Left cardiac atrium (tissue), 4 donors: ENCODE data around the gene SLC16A3. TPM values are rescaled to one million over a fixed set of nuclear protein-coding genes. Genes with fewer than 3 reads are reported as not detected.
"Not testable (repeated sequence)": the region's sequence is repeated elsewhere in the genome, so short reads cannot be mapped to it uniquely, and the experiment has no call there.

ENCODE experiments used
- ATAC-seq, 2 donors: fragments of 200-7000 bp; cut with Tn5 transposase; one replicate each; pipeline ENCODE4 v1.9.1; 2020; ENCODE audit warnings: mild to moderate bottlenecking in 2 of 2, moderate library complexity in 2 of 2
- DNase-seq: peaks from one replicate; pipeline ENCODE4 v3.0.0-alpha.2; 2020
- intact Hi-C, 2 donors: fragments of 100-400 bp; cut with DNase I; formaldehyde crosslinking; loops; one replicate each; pipeline versions ENCODE4 v1.14.1 to v1.15.1; 2022 to 2023
- long read RNA-seq: library from polyadenylated mRNA; unstranded; transcript quantifications from one replicate; pipeline ENCODE4 v2.0.0, GENCODE V29; 2021
- total RNA-seq, 2 donors: library from RNA; stranded (reverse); fragmentation: NEBNext Ultra II Directional; extraction: Animal tissue kit (Norgen Biotek cat#: 25700); gene quantifications; one replicate each; pipeline ENCODE4 v1.2.1, GENCODE V29; 2021
- donor health status: DM: no; HTN: yes; CAD: no.
- donor health status: DM: no; HTN: yes; CAD: no; lungs with severe emphysema.
- donor health status: DM: yes; HTN: yes; CAD: no.
- donor health status: Dilated cardiomyopathy.

Gene SLC16A3
- 10 to 100 TPM; 18.4 to 35.7 TPM for total RNA-seq
- long read RNA-seq, partial matches to known transcripts: 0 of 6 reads
- long read RNA-seq, other reads (novel, unspliced or antisense): 5 of 6 reads

DNA sequence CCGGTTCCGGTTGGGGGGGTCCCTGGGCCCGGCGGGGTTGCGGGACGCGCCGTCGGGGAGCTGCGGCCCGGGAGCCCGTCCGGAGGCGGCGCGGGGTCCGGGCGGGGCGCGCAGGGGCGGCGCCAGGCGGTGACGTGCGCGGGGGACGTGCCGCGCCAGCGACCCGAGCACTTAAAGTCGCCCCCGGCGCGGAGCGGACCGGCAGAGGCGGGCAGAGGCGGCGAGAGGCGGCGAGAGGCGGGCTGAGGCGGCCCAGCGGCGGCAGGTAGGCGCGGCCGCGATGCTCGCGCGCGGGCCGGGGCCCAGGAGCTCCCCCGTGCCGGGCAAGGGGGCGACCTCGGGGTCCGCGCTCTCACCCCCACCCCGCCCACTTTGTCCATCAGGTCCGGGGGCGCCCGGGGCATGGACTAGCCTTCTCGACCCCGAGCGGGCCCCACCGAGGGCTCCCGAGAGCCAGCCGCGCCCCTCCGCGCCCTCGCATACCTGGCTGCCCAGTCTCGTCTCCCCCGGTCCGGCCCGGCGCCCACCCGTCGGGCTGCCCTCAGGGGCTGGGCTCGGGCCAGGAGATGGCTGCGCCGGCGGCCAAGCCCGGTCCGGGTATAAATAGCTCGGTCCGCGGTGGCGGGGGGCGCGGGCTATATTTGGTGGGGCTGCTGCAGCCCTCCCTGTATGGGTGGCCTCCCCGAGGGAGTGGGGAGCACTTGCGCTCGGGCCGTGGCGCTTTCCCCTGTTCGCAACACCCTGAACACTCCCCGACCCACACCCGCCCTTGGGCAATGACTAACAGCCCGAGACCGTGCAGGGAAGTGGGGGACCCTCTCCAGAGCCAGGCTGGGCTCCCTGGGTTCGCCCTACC is at the start of gene SLC16A3:
Gene SLC16A3 (plus strand): TSS at position 201 of the 856 bp plus-strand sequence. CDS start 6,967 bp downstream, outside the sequence.
- intact Hi-C loops: no loop called here
- peak; percentile 76 for DNase-seq
- ATAC-seq: peak; percentile 7 to 19

DNA sequence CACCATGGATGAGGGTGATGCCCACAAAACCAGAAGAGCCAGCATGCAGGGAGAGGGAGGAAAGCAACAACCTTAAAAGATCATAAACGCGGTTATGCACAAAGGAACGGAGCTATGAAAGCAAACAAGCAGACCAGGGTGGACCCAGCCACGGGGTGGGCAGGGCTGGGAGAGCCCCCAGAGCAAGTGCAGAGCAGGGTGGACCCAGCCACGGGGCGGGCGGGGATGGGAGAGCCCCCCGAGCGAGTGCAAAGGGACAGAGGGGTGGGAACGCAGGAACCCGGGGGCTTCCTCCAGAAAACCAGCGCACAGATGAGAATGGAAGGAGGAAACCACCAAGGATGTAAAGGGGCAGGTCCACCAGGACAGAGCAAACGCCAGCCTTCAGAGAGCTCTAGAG is 49.4 kb upstream of the SLC16A3 start:
- no peak for ATAC-seq
- DNase-seq: no peak
- intact Hi-C loops: no loop called here

DNA sequence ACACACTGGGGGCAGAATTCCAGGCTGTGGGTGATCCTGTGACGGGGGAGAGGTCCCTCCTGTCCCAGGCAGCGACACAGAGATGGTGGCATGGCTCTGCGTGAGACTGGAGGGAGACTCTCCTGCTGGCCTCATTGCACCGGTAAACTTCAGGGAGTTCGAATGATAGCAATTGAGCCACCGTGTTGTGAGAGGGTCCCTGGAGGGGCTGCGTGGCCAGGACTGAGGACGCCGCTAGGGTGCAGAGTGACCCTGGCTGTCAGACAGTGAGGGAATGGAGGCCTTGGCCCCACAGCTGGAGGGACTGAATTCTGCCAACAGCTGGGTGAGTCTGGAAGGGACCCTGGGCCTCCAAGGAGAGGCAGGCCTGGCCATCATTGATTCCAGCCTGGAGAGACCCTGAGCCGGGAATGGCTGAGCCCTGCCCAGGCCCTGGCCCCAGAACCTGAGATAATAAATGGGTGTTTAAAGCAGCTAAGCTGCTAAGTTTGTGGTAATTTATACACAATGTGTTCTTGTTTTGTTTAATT is 48.8 kb upstream of the SLC16A3 start:
- DNase-seq (no peak), ATAC-seq (peak in 1 of 2 donors; percentile 14)
- intact Hi-C loops: no loop called here

DNA sequence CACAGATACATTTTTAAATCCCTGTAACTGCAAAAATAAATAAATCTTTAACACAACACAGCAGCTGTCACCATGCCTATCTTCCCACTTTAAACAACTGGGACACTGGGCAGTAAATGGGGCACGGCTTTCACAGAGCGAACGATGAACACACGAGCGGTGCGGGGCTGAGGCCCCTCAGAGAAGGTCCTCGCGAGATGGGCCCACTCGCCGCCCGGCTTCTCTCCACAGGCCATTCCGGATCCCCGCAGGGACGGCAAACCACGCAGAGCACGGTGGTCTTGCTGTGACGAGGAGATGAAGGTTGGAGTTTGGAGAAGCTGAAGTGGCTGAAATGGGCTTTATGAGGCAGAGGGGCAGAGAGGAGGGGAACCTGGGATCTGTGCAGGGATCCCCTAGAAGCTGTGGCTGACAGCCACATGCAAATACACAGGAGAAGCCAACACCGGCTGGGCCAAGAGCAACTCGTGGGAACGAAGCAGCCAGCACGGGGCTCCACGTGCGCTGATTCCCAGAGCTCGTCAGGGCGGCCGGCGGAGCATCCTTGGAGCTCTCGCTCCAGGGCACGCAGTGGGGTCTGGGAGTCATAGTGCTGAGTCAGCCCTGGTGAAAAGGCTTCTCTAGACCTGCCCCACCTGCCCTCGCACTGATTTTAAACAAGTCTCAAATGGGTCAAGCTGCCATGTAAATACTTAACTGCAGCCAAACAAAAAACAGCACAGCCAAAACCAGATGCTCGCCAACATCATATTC is 47.9 kb upstream of the SLC16A3 start:
- DNase-seq (no peak), ATAC-seq (no peak)
- intact Hi-C loops: no loop called here

DNA sequence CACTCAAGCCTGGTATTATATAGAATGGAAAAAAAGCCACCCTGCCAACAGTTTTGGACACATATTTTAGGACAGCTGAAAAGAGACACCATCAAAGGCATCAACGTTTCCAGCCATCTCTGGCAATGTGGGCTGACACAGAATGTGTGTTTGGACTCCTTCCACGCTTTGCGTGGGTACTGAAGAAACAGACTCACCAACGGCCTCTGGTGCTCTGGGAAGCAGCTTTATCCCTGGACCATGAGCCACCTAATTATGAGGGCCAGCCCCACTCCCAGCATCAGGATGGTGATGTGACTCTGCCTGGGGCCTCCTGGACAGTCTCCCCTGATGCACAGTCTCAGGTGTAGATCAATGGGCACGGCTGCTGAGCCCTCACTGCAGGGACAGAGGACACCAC is 44.1 kb upstream of the SLC16A3 start:
- intact Hi-C loops: no loop called here
- DNase-seq (no peak), ATAC-seq (no peak)

DNA sequence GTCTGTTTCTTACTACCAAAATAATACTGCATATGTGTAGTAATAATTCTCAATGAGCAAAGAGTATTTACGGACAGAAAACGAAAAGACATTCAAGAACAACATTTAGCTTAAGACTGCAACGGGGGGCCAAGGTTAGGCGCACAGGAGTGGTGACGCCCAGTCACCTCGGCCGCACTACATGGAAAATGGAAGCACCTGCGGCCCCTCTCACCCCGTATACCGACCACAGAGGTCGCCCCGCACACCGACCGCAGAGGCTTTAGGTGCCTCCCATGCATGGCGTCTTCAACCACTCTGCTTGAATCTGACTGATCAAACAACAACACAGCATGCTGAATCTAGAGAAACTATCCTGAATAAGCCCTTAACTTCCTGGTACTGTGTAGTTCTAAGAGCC is 42.6 kb upstream of the SLC16A3 start:
- intact Hi-C loops: no loop called here
- DNase-seq (no peak), ATAC-seq (no peak)

DNA sequence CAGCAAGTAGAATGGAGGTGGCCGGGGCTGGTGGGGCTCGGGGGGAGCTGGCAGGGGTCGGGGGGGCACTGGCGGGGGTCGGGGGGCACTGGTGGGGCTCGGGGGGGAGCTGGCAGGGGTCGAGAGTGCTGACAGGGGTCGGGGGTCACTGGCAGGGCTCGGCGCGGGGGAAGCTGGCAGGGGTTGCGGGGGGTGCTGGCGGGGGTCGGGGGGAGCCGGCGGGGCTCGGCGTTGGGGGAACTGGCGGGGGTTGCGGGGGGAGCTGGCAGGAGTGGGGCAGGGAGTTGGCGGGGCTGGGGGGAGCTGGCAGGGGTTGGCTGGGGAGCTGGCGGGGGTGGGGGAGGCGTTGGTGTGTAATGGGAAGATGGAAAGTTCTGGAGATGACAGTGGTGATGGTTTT is 41.3 kb upstream of the SLC16A3 start:
- no peak for DNase-seq
- intact Hi-C loops: no loop called here
- no peak for ATAC-seq

DNA sequence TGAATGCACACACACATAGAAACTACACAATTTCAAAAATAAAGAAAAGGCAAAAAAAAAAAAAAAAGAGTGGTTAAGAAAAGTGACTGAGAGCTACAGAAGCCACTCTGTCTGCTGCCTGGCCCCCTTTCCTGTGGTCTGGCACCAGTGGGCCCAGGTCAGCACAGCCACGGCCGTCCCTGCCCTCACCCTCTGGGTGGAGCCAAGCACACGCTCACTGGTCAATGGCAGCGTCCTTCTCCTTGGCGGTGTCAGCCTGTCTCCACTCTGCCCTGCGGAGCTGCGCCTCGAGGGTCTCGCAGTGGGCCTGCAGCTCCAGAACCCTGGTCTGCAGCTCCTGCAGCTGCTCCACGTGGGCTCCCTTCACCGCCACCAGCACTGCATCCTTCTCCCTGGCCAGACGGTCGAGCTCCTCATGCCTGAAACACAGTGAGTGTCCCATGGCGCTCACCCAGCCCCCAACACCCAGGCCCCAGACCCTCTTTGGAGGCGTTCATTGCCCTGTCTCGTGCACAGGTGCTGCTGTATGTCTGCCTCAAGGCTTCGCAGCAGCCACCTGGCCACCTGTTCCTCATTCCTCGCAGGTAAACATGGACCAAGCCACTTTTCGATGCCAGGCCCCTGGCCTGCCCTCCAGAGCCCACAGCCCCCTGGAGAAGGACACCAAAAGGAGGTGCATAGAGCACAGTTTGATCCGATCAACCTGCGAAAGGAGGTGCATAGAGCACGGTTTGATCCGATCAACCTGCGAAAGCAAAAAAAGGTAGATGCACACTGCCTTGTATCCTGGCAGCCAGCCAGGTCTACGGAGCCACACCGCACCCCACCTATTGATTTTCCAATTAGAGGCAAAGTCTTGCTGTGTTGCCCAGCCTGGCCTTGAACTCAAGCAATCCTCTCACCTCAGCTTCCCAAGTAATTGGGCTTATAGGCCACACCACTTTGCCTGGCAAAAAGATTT is 40.6 kb upstream of the SLC16A3 start:
- DNase-seq: no peak
- ATAC-seq: no peak
- intact Hi-C loops: no loop called here

DNA sequence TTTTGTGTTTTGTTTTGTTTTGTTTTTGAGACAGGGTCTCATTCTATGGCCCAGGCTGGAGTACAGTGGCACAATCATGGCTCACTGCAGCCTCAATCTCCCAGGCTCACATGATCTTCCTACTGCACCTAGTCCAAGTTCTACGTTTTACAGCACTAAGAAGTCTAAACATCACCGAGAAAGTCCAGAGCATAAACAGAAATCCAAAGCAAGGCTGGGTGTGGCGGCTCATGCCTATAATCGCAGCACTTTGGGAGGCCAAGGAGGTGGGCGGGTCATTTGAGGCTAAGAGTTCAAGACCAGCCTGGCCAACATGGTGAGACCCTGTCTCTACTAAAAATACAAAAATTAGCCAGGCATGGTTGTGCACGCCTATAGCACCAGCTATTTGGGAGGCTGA is 35.8 kb upstream of the SLC16A3 start:
- intact Hi-C loops, DNase-seq, ATAC-seq: not testable (repeated sequence)

DNA sequence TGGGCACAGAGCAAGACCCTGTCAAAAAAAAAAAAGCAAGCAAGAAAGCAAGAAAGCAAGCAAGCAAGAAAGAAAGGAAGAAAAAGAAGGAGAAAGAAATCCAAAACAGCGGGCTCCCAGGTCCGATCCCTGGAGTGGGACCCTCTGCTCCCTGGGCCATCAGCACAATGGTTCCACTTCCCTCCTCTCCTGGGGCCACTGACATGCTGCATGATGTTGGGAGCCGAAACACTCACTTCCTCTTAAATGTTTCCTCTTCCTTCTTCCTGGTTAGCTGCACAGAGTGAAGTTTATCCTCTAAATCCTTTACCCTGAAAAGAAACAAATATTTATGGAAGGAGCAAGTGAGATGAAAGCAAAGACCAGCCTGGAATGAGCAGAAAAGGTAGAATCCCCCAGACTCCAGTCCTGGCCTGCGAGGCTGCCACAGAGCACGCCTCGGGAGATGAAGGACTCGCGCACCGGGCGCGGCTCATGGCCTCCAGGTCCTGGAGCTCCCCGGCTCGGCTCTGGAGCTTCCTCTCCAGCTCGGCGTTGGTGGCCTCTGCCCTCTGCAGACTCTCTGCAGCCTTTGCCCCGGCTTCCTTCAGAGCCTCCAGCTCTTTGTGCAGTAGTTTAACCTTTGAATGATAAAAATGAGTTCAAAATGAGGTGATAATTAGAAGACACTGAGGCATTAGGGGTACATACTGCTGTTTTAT is 35.2 kb upstream of the SLC16A3 start:
- ATAC-seq: peak in 1 of 2 donors; percentile 40
- intact Hi-C loops: no loop called here

DNA sequence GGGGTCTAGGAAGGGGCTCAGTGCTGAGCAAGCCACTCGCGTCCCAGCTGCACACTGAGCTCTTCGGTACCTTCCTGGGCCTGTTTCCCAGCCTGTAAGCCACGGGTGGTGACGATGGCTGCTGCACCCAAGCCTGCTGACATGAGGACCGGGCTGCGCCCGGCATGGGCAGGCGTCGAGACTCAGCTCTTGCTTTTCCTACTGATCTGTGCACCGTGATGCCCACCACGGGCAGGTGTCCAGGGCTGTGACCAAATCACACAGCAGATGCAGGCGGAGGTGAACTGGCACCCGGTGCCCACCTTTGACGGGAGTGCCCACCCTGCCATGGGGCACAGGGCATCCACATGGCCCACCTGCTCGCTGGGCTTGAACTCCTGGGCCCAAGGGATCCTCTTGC is 34.1 kb upstream of the SLC16A3 start:
- no peak for DNase-seq
- no peak for ATAC-seq
- intact Hi-C loops: no loop called here

More for the DNA sequence above, 35.2 kb upstream of the SLC16A3 start:
- DNase-seq: no peak

DNA sequence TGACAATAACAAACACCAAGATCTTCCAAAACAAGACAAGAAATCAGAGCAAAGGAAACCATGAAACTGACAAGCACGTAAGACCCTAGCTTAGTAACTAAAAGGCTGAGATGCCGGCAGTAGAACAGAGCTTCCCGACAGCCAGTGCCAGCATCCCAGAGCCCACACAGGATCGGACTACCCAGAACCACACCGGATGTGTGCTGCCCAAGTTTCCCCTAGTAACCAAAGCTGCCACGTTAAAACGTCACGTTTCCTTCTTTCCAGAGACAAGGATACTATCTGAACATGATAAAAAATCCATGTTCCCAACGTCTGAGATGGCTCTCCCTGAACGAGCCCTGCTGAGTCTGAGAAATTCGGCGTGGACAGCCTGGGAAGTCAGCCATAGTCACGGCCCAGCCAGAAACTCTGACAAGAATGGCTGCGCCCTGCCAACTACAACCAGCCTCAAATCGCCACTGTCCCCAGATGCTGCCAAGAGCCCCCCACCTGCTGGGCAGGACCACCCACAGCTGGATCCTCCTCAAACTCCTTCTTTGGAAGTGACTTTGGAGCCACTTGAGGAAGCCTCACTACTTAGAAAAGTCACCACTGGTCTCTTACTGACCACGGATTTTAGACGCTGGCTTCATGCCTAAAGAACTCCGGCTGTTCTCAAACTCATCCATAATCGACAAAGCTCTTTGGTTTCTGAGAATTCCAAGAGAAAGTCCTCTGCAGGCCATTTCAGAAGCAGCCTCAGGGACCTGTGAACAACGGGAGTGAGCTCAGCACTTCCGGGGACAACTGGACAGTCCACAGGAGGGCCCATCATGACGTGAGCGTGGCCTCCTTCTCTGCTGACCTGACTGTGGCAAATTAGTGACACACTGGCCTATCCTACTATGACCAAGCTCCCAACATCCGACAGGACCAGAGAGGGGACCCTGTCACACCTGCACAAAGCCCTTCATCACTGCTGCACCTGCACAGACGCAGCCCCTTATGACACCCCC is 32.9 kb upstream of the SLC16A3 start:
- ATAC-seq (peak; percentile 37 to 82), DNase-seq (no peak)
- intact Hi-C loops: no loop called here

DNA sequence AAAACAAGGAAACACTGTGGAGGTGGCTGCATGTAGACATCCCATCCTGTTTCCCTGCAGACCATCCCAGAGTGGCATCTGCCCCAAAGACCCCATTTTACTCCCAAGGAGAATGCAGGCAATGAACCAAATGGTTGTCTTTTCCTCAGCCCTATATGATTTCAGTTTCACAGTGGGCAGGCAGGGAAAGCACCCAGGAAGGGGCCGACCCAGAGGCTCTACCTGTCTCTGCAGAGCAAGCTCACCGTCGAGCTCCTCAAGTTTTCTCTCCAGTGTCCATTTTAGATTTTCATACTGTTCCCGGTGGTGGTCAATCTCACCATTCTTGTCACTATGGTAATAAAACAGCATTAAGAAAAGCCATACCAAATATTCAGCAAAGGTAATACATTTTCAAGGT is 30.8 kb upstream of the SLC16A3 start:
- intact Hi-C loops: no loop called here
- no peak for DNase-seq
- no peak for ATAC-seq

DNA sequence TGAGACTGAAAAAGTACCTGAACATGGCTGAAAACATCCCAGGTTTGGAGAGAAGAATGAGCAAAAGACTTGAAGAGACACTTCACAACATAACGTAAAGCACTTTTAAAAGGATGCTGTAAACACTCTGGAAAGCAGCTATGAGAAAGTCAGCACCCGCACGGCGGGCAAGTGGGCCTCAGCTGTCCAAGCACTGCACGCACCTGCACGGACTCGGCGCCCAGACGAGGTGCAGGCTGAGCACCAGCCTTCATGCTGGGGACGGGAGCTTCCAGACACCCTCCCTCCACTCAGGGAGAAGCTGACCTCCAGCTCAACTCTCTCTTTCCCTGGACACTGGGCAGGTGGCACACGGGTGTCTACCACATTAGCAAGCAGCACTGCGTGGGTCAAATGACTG is 29.3 kb upstream of the SLC16A3 start:
- DNase-seq (no peak), ATAC-seq (no peak)
- intact Hi-C loops: no loop called here

DNA sequence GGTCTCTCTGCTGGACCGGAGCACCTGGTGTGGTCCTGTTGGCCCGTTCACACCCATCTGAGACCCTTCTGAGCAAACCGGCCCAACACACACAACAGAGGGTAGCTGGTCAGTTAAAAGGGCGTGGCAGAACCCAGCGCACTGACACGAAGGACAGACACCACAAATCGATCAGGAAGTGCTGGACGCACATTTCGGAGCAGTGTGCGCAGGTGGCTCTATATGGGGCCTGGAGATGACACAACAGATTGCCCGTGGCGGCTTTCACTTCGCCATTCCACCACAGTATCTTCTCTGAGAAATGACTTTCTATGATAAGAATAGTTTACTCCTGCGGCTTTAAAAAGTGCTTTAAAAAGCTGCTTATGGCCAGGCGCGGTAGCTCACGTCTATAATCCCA is 28.7 kb upstream of the SLC16A3 start:
- no peak for ATAC-seq
- no peak for DNase-seq
- intact Hi-C loops: no loop called here

DNA sequence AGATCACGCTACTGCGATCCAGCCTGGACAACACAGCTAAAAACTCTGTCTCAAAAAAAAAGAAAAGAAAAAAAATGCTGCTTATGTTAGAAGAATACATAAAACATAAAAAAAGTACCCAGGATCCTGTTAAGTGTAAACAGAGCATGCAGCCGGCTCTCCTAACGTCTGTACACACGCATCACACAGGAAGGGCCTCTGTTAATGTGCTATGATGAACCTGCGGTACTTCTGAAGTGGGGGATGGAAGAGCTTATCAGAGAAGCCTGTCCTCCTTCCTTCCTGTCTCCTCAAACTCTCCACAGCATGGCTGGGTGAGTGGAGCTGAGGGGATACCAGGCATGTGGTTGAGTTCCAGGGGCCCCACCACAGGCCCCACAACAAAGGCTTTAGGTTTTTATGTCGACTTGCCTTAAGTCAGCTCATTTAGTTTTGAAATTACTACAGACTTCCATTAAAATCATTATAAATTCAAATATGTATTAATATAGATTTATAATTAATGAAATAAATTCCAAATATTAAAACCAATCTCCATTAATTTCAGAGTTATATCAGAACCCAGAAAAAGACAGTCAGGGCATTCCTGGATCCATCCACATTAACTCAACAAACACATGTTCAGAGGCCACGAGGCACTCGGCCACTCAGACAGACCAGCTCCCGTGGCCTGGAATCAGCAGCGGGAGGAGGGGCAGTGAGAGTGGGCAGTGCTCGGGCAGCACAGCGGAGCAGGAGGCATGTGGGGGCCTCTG is 27.9 kb upstream of the SLC16A3 start:
- ATAC-seq (no peak), DNase-seq (no peak)
- intact Hi-C loops: no loop called here
